NCI-H2196 treated with DMSO at 0.1 percent for 48 hours (cell line): ENCODE measurements around the gene SCFD2.

ENCODE experiments used
- DNase-seq: peaks from one replicate; lab custom pipeline; 2025; ENCODE audit not compliant: unreplicated experiment; lab: John Stamatoyannopoulos, UW

SCFD2 gene

DNA sequence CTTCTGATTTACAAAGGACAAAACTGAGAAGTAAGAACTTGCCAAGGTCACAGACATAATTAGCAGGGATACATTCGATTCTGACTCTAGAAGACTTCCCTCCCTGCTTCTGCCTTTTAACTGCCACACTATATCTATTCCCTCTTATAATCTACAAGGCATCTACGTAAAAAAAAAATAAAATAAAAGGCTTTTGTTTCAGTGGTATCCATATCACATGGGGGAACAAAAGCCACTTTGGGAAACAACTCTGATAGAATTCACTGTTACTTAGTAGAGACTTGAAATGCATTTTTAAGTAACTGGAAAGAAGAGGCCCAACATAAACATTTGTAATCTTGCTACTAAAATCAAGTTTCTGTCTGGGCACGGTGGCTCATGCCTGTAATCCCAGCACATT, 247.2 kb downstream of the SCFD2 start:
- no peak for DNase-seq

DNA sequence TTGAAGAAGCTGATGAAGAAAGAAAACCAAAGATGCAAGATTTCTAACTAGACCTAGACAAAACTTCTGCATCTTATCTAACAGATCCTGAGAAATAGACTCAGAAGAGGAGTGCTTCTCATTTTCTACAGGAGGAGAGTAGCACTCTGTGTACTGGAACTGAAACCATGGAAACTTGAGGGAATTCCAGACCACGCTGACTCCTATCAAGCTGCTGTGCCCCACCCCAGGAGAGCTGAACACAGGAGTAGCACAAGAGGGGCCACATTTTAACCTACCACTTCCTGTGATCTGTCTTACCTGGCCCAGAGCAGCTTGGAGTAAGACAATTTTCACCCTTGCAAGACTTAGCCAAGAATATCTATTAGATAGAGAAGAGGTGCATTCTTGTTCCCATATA, 248.9 kb downstream of the SCFD2 start:
- DNase-seq, result no peak

DNA sequence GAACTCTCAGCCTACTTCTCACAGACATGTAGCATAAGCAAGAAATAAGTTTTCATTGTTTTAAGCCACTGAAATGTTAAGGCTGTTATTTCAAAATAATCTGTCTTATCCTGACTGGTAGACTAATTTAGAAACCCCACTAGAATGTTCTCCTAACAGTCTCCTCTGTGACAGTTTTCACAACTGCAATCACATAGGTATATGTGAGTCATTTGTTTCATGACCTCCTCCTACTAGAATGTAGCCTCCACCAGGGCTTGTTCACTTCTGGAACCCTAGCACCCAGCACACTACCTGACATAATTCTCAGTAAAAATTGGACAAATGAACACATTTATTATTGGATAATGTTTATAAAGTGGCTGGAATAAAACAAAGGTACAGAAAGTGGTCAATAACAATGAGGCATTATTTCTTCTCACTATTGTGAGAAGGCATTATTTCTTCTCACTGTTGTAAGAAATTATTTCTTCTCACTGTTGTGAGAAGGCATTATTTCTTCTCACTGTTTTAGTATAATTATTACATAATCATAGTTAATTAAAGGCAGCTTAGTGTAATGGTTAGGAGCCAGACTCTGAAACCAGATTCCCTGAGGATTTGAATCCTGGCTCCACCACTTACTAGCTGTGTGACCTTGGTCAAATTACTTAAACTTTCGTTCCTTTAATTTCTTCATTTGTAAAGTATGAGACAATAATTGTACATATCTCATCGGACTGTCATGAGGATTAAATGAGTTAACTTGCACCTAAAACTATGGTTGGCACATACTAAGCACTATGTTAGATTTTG, 252.2 kb downstream of the SCFD2 start:
- DNase-seq, result no peak

DNA sequence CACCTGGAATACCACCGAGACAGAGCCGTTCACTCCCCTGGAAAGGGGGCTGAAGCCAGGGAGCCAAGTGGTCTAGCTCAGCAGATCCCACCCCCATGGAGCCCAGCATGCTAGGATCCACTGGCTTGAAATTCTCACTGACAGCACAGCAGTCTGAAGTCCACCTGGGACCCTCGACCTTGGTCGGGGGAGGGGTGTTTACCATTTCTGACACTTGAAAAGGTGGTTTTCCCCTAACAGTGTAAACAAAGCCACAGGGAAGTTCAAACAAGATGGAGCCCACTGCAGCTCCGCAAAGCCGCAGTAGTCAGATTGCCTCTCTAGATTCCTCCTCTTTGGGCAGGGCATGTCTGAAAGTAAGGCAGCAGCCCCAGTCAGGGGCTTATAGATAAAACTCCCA, 260.5 kb downstream of the SCFD2 start:
- no peak for DNase-seq

DNA sequence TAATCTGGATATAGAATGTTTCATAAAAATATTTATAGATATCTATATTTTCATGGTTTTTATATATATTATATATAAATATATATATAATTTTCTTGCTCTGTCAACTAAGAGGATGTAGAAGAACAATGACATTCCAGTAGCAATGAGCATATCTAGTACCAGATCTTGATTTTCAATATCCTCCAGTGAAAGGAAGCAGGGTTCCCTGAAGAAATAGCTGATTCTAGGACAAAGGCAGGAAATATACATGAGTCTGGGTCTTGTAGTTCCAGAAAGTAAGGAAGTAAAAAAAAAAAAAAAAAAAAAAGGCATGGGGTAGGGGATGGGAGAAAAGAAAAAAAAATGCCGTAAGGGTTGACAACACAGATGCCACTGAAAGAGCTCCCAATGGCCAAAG, 262.4 kb downstream of the SCFD2 start:
- DNase-seq, result no peak

DNA sequence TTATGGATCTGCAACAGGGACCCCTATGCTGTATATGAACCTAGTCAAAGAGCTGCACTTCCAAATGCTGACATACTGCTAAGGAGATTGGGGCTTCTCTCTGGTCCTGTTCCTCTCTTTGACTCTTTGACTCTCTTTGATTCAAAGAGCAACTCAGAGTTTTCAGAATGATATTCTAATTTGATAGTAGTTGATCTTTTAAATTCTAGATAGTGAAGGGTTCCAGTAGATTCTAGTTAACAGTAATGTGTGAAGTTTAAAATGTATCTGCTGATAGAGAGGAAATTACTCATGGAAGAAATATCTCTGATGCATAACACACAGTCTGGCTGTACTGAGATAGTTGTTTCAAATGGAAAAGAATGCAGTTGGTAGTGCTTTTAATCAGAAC, 264.7 kb downstream of the SCFD2 start:
- no peak for DNase-seq

DNA sequence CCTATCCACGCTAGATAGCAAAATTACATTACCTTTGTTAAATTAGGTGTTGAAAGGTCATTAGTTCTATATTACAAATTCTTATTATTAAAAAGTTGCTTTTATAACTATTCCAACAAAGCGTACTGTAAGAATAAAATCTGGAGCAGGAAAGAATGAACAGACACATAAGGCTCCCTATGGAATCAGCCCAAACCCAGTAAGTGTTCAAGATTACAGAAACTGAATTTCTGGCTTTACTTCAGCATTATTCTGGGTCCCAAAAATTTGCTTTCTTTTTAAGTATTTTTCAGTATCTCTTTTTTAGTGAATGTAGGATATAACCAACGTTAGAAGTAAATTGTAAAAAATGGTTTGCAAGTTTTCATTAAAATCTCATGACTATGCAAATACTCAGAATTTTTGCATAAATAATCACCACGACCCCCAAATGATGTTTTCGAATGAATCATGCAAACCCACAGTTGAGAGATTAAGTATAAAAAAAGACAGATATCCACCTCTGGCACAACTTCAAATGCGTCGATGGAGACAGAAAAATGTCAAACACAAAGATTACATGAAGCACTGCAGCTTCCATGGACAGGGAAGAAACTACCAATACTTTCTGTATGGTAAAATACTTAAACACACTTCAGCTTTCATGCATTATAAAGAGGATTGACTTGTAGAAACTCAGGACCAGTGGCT, 265.2 kb downstream of the SCFD2 start:
- no peak for DNase-seq

DNA sequence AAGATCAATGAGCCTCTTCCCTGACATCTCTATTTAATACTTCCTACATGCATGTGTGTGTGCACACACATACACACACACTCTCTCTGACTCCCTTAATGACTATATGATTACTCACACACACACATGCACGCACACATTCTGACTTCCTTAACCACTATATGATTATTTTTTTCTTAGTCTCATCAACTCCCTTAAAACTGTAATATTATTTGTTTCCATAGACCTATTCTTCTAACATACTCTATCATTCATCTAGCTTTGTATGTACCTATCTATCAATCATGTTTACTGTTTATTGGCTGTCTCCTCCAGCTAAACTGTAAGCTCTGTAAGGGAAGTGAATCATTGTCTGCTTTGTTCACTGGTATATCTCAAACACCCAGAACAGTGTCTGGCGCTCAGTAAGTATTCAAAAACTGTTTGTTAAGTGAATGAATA, 267.2 kb downstream of the SCFD2 start:
- DNase-seq, result no peak

DNA sequence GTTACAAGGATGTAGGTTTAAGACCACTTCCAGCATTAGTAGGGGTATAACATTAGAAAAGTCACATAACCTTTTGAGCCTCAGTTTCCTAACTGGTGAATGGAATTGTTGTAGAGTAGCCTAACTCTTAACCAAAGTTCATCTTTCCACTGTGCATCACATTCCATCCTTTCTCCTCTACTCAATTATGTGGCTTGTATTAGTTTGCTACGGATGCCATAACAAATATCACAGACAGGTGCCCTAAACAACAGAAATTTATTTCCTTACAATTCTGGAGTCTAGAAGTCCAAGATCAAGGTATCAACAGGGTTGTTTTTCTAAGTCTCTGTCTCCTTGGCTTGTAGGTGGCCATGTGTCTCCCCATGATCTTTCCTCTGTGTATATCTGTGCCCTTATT, 271.8 kb downstream of the SCFD2 start:
- no peak for DNase-seq

DNA sequence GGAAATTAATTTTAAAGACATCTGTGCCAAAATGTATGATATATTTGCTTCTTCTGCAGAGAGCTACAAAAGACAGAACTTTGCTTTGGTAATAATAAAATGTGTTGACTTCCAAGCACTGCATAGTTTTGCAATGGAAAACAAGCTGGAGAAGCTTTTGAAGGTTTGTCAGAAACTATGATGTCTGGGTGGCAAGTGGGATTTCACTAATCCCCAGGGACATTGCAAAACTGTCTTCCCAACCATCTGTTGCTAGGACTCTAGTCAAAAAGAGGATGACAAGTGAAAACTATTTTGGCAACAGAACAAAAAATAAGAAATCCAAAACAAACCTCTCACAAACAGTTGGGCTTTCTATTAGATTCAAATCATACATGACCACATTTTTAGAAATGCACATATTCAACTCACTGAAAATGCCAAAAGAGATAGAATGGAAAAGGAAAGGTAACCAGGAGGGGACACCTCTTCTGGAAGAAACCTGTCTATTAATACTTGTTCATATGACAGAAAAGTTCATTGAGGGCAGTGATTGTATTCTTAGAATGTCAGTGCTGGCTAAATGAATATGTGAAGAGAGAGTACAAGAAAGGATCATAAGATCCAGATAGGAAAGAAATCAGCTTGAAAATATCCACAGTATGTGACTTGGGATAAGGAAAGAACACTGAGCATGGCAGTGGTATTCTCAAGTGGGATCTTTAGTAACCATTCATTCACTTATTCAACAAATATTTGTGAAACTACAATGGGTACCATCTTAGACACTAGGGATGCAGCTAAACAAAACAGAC, 275.7 kb downstream of the SCFD2 start:
- DNase-seq, result no peak

DNA sequence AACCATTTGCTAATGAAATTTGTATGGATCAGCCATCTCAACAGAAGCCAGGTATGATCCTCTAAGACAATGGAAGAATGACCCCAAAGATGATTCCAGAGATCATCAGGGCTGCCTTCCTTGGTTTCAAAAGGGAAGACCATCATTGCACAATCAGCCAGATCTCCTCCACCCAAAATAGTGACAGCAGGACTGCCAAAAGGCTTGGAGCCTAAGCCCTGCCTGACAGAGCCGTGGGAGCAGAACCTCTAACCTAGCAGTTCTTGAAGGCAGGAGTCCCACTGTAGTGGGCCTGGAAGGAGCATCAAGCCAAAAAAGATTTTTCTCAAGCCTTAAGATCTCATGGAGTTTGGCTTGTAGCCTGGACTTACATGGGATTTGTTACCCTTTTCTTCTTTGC, 277.7 kb downstream of the SCFD2 start:
- DNase-seq, result no peak

DNA sequence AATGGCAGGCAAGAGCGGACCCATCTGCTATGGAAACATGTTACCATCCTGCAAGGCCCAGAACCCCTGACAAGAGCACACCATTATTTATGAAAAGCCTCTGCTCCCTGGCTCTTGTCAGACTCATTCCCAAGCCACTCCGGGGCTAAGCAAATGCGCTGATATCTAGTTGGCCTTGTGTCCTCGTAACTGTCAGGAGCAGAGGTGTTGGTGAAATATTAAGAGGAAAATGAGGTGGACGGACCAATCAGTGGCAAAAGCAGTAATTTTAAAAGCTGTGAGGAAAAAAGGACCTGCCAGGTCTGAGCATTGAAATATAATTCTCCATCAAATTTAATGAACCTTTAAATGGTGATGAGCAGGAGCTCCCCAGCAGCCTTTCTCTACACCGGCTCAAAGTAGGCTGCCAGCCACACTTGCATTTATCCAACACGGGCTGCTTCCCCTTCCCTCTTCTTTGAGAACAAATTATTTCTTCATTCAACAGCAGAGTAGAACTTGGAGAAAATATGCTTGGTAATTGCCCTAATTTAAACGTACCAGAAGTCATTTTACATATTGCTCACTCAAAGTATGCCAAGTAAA, 289.4 kb downstream of the SCFD2 start:
- DNase-seq, result no peak

DNA sequence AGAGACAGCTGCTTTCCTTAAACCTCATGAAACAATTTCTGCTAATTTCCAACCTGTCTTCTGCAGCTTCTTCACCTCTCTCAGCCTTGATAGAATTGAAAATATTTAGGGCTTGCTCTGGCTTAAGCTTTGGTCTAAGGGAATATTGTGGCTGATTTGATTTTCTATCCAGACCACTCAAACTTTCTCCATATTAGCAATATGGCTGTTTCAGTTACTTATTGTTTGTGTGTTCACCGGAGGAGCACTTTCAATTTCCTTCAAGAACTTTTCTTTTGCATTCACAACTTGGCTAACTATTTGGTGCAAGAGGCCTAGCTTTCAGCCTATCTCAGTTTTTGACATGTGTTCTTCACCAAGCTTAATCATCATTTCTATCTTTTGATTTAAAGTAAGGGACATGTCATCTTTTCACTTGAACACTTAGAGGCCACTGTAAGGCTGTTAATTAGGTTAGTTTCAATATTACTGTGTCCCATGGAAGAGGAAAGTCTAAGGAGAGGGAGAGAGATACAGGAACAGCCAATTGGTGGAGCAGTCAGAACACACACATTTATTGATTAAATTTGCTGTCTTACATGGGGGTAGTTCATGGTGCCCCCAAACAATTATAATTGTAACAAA, 290.6 kb downstream of the SCFD2 start:
- DNase-seq, result no peak

DNA sequence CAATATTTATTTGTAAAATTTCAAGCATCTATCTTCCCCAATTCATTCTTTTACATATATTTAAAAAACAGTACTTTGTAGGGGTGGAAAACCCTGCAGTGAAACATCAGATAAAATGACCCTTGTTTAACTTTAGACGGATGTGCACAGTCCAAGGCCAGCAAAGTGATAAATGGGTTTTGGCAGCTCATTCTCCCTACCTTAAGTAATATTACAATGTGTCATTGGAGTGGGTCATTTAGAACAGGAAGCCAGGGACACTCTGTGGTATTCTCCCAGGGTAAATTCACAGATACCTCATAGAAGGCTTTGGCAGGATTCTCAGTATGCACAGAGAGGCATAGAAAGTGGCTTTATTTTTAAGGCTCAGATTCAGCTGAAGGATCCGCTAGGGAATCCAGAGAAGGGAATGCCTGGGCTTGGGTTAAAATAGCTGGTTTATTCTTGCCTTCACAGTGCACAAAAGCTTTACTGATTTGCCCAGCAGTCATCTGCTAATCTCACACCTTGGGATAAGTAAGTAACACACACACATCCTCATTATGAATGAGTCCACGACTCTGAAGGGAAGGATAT, 297.0 kb downstream of the SCFD2 start:
- DNase-seq, result no peak

DNA sequence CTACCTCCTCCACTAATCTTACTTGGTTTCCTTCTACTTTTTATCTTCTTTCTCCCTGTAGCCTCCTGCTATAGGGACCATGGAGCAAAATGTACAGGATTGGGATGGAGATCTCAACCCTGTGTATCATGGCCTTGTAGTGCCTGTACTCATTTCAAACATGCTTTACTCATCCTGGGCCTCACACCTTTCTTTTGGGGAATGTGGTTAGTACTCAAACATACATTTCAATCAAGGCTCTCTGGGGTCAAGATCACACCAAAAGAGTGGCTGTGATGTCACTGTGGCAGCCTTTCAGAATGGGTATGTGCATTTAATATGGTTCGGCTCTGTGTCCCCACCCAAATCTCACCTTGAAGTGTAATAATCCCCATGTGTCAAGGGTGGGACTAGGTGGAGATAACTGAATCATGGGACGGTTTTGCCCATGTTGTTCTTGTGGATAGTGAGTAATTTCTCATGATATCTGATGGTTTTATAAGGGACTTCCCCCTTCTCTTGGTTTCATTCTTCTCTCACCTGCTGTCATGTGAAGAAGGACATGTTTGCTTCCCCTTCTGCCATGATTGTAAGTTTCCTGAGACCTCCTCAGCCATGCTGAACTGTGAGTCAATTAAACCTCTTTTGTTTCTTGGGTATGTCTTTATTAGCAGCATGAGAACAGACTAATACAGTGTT, 298.6 kb downstream of the SCFD2 start:
- no peak for DNase-seq

DNA sequence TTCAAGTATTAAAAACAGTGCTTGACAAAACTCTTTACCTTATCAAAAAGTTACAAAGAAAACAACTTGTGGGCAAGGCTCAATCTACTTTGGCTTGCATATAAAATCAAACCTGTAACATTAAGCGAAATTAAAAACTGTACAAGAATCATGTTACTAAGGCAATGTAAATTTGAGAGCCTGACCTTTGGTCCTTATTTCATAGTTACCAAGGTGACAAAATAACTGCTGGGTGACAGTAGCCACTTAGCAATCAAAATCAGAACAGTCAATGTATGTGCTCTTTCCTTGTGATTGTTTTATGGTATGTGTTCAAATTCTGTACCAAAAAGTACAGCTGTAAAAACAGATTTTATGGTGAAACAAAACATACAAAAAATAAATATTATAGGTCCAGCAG, 299.7 kb downstream of the SCFD2 start:
- no peak for DNase-seq

DNA sequence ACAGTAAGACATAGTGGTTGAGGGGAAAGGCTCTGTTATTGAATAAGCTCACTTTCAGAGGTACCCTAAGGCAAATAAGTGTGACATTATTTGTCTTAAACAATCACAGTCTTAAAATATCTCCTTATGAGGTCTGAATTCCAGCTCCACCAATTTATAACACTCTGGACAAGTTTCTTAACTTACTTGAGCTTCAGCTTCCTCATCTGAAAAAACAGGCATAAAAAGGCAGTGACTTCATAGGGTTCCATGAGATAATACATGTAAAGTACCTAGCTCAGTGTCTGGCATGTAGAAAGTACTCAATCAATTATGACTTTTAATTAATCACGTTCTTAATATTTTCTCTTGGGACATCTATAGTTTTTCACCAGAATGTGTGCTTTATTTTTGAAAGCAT, 301.3 kb downstream of the SCFD2 start:
- no peak for DNase-seq

DNA sequence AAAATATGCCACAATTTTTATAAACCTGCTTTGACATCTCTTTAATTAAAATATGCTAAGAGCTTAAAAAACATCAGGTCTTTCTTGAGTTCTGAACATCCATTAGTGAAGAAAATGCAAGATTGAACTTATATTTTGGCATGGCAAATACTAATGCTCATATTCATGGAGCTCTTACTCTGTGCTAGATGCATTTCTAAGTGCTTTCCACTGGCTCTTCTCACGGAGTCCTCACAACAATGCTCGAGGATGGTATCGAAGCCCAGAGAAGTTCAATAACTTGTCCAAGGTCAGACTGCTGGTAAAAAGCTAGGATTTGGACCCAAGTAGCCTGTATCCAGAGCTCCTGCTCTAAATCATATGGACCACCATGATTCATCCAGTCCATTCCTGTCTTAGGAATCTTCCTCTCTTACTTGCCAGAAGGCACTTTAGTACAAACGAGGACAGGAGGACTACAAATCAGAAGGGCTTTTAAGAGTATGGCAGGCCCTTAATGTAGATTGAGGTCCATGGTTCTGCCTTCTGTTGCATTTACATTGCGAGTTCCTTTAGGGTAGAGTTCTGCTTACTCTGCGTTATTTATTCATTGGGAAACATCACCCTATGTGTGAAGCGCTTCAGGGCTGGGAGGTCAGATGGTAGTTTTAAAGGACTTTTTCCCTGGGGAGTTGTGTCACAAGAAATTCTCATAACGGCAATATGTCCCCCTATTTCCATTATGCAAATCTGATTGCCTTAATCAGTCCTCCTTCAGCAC, 304.6 kb downstream of the SCFD2 start:
- DNase-seq, result no peak

DNA sequence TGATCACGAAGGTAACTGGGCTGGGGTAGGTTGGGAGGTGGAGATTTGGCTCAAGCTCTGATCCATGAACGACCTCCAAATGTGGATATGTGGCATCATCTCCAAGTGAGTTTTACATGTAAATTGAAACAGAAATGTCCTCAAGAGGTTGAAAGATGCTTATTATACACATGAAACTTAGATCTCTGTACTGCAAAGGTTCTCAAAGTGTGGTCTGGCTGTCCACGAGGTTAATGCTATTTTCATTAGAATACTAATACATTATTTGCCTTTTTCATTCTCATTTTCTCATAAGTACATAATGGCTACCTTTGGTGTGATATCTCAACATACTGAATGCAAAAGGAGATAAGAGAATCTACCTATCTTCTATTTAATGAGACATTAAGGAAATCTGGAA, 305.6 kb downstream of the SCFD2 start:
- DNase-seq, result no peak
